ENCODE data around the gene VPS35L.

Gene VPS35L

GRCh38 chr16:19588661-19589060 is 33.2 kb downstream of the VPS35L start:
- TF ChIP-seq CTCF (IDR thresholded peaks at IDR 0.05; ENCODE audit: extremely low read depth, insufficient read depth, missing control alignments): no peak
- in situ Hi-C loops (cut with MboI; ENCODE audit: low pct_unique_long_range_greater_than_20kb, low sequenced_read_pairs, unreplicated experiment): no loop called here
- DNase-seq (ENCODE audit: low spot score): no peak

- no peak for DNase-seq (ENCODE audit: low spot score)
- TF ChIP-seq CTCF (IDR thresholded peaks at IDR 0.05; ENCODE audit: extremely low read depth, insufficient read depth, missing control alignments): no peak
- in situ Hi-C loops (cut with MboI; ENCODE audit: low pct_unique_long_range_greater_than_20kb, low sequenced_read_pairs, unreplicated experiment): no loop called here
These were observed 33.6 kb downstream of the VPS35L start for GRCh38 chr16:19589106-19589505.

GRCh38 chr16:19589771-19590302 is 34.3 kb downstream of the VPS35L start:
- in situ Hi-C loops (cut with MboI; ENCODE audit: low pct_unique_long_range_greater_than_20kb, low sequenced_read_pairs, unreplicated experiment): no loop called here
- TF ChIP-seq CTCF (IDR thresholded peaks at IDR 0.05; ENCODE audit: extremely low read depth, insufficient read depth, missing control alignments): no peak
- DNase-seq (ENCODE audit: low spot score): no peak

- no peak for TF ChIP-seq CTCF (IDR thresholded peaks at IDR 0.05; ENCODE audit: extremely low read depth, insufficient read depth, missing control alignments)
- no peak for DNase-seq (ENCODE audit: low spot score)
- in situ Hi-C loops (cut with MboI; ENCODE audit: low pct_unique_long_range_greater_than_20kb, low sequenced_read_pairs, unreplicated experiment): no loop called here
These were observed 39.7 kb downstream of the VPS35L start for GRCh38 chr16:19595043-19595767.

GRCh38 chr16:19598805-19599510 is 43.5 kb downstream of the VPS35L start:
- in situ Hi-C loops (cut with MboI; ENCODE audit: low pct_unique_long_range_greater_than_20kb, low sequenced_read_pairs, unreplicated experiment): no loop called here
- no peak for DNase-seq (ENCODE audit: low spot score)
- no peak for TF ChIP-seq CTCF (IDR thresholded peaks at IDR 0.05; ENCODE audit: extremely low read depth, insufficient read depth, missing control alignments)

GRCh38 chr16:19599968-19600716 is 44.6 kb downstream of the VPS35L start:
- TF ChIP-seq CTCF (IDR thresholded peaks at IDR 0.05; ENCODE audit: extremely low read depth, insufficient read depth, missing control alignments): no peak
- no peak for DNase-seq (ENCODE audit: low spot score)
- in situ Hi-C loops (cut with MboI; ENCODE audit: low pct_unique_long_range_greater_than_20kb, low sequenced_read_pairs, unreplicated experiment): loop anchor here (10.0 kb wide), 1 partner anchor 285 kb away; the partner anchor contains the start of gene GPRC5B
